Eye (tissue), 1 donor: ENCODE data around the gene ACER3.

Experiments
- DNase-seq: peaks from one replicate; pipeline ENCODE4 v3.0.0-alpha.2; 2015

Gene ACER3

GRCh38 chr11:77065878-77066228 is 205.1 kb downstream of the ACER3 start:
- DNase-seq = no peak

- DNase-seq = peak; percentile 97
These were observed 205.7 kb downstream of the ACER3 start, which contains the start of gene CAPN5 for GRCh38 chr11:77066229-77067042. CAPN5 (plus strand) TSS chr11:77066971; CDS start chr11:77084887, 17,916 bp downstream.

GRCh38 chr11:77067861-77068443 is 207.2 kb downstream of the ACER3 start:
- DNase-seq = no peak

- no peak for DNase-seq
These were observed 208.0 kb downstream of the ACER3 start for GRCh38 chr11:77068457-77069335.

- DNase-seq = peak; percentile 41
These were observed 208.7 kb downstream of the ACER3 start for GRCh38 chr11:77069336-77069968.

GRCh38 chr11:77069969-77070582 is 209.4 kb downstream of the ACER3 start:
- DNase-seq = no peak

GRCh38 chr11:77071077-77071476 is 210.4 kb downstream of the ACER3 start:
- no peak for DNase-seq

- DNase-seq = no peak
These were observed 211.2 kb downstream of the ACER3 start for GRCh38 chr11:77071671-77072605.

- no peak for DNase-seq
These were observed 212.2 kb downstream of the ACER3 start for GRCh38 chr11:77072851-77073327.

- DNase-seq = peak; percentile 68
These were observed 212.7 kb downstream of the ACER3 start for GRCh38 chr11:77073328-77074001.

GRCh38 chr11:77074205-77074604 is 213.5 kb downstream of the ACER3 start:
- DNase-seq = no peak

- DNase-seq = no peak
These were observed 214.0 kb downstream of the ACER3 start for GRCh38 chr11:77074626-77075221.

GRCh38 chr11:77075425-77075905 is 214.7 kb downstream of the ACER3 start:
- DNase-seq = no peak
